Epithelial cell of esophagus (primary cell): ENCODE measurements around the gene RYR1.
A peak's percentile ranks its signal among the peaks of the same experiment; 100 is the strongest.

Source experiments
- DNase-seq: peaks from one replicate; pipeline ENCODE4 v3.0.0; 2010; ENCODE audit warnings: low read depth
- H3K4me3 ChIP-seq: 2 replicates; pipeline ENCODE4 v1.5.1; 2011; ENCODE audit warnings: mild to moderate bottlenecking, low read length, control low read depth
- CTCF ChIP-seq: IDR thresholded peaks from 2 replicates; pipeline ENCODE4 v1.5.1; 2011; ENCODE audit warnings: low read depth, mild to moderate bottlenecking, low read length, control low read depth, inconsistent platforms; ENCODE audit not compliant: insufficient read depth; ENCODE audit errors: missing control alignments

RYR1 gene

GRCh38 chr19:38386971-38387549 lies 46.4 kb upstream of the RYR1 start:
- DNase-seq, result no peak
- no peak for TF ChIP-seq CTCF
- peak overlapping the region; percentile 65 for H3K4me3 ChIP-seq

GRCh38 chr19:38387550-38388348 lies 45.7 kb upstream of the RYR1 start, which contains the start of gene GGN:
Gene GGN (minus strand): TSS chr19:38388034. CDS start chr19:38387261, 773 bp downstream.
- H3K4me3 ChIP-seq, result peak within 1 kb of the TSS; percentile 65
- no peak for TF ChIP-seq CTCF
- peak; percentile 96 for DNase-seq

GRCh38 chr19:38388349-38389100 lies 45.0 kb upstream of the RYR1 start, which contains the start of gene SPRED3:
Gene SPRED3 (plus strand): TSS chr19:38388697. CDS start chr19:38390303, 1,606 bp downstream.
- peak; percentile 63 for DNase-seq

DNA sequence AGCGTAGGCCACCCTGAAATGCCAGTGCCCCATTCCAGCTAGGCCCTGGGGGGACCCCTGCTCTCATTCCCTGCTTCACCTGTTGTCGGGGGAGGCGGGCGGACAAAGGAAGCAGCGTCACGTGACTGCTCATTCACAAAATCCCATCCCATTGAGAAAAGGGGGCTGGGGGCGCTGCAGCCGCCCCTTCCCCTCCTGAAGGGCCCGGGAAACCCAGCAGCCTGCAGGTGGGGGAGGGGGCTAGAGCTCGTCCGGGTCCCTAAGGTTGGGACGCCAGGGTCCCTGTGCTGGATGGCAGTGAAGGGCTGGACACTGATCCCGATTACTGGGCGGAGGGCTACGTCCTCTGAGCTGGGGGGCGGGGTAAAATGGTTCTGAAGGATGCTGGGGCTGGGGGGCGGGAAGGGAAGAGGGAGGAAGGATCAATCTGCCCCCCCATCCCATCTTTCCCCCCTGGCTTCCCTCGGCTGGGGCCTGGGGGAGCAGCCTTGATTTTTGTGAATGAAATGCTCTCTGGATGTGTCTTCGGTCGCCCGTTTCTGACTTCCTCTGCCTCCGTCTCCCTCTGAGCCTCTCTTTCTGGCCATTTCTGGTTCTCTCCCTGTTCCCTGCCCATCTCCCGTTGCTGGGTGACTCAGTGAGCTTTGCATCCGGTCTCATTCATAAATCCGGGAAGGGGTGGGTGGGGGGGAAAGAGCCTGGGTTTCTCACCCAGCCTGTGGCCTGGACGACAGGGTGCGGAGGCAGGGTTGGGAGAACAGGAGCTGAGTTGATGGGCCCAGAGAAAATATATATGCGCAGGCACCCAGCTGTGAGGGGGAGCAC lies 44.2 kb upstream of the RYR1 start:
- peak; percentile 73 for DNase-seq
- no peak for TF ChIP-seq CTCF
- peak overlapping the region; percentile 65 for H3K4me3 ChIP-seq

More at GRCh38 chr19:38388349-38389100, 45.0 kb upstream of the RYR1 start, which contains the start of gene SPRED3:
- H3K4me3 ChIP-seq, result peak within 1 kb of the TSS; percentile 65
- TF ChIP-seq CTCF, result no peak

DNA sequence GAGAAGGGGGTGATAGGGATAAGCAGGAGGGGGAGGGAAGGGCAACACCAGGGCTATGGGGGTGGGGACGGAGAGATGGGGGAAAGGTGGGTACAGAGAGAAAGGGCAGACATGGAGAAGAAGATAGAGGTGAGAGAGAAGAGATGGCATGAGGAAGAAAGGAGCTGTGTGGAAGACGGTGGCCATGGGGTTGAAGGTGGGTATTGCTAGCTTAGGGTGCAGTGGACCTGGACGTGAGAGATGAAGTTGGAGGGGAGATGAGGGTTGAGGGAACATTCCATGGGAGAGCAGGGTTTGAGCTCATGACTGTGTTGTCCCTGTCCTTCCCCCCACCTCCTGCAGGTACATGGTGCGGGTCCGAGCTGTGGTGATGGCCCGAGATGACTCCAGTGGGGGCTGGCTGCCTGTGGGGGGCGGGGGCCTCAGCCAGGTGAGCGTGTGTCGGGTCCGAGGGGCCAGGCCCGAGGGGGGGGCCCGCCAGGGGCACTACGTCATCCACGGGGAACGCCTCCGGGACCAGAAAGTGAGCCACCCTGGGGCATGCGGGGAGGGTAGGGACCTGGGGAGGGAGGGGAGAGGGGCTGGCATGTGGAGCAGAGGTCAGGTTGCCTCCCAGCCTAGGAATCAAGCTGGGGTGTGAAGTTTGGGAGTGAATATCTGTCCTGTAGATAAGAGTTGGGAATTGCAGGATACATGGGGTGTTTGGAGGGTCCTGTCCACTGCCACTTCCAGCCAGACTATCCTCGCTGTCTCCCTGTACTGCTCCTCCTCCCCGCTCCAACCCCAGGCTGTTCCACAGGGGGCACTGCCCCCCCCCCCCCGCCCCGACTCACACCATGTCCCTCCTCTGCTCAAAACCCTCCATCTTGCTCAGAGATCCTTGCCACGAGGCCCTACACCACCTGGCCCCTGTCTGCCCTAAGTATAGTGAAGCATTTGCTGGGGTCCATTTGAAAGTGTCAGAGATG lies 43.2 kb upstream of the RYR1 start:
- DNase-seq, result no peak
- TF ChIP-seq CTCF, result no peak
- no peak overlapping the region for H3K4me3 ChIP-seq
